GM20431 (cell line): Measurements from ENCODE around the gene LSM3.

Experiments
- in situ Hi-C: fragments of 300-500 bp; cut with MseI, MboI; formaldehyde crosslinking; loops from one replicate; pipeline ENCODE4 v1.15.0; 2020; ENCODE audit warnings: low sequenced_read_pairs; ENCODE audit not compliant: unreplicated experiment

The LSM3 gene

GRCh38 chr3:14235003-14235911 is 56.6 kb downstream of the LSM3 start:
- in situ Hi-C loops = no loop called here

- in situ Hi-C loops = no loop called here
Observed at GRCh38 chr3:14235912-14236295, 57.3 kb downstream of the LSM3 start.

- in situ Hi-C loops = no loop called here
Observed at GRCh38 chr3:14236902-14237301, 58.3 kb downstream of the LSM3 start.

GRCh38 chr3:14237457-14237856 is 58.8 kb downstream of the LSM3 start:
- in situ Hi-C loops = no loop called here

- in situ Hi-C loops = no loop called here
Observed at GRCh38 chr3:14238356-14238755, 59.7 kb downstream of the LSM3 start.

GRCh38 chr3:14238930-14239329 is 60.3 kb downstream of the LSM3 start:
- in situ Hi-C loops = no loop called here

GRCh38 chr3:14239940-14240339 is 61.3 kb downstream of the LSM3 start:
- in situ Hi-C loops = no loop called here

- in situ Hi-C loops = no loop called here
Observed at GRCh38 chr3:14240366-14240765, 61.7 kb downstream of the LSM3 start.

- in situ Hi-C loops = no loop called here
Observed at GRCh38 chr3:14241716-14242115, 63.1 kb downstream of the LSM3 start.

- in situ Hi-C loops = no loop called here
Observed at GRCh38 chr3:14242490-14243311, 64.1 kb downstream of the LSM3 start.

GRCh38 chr3:14243782-14244181 is 65.2 kb downstream of the LSM3 start:
- in situ Hi-C loops = no loop called here

GRCh38 chr3:14244521-14245247 is 66.1 kb downstream of the LSM3 start:
- in situ Hi-C loops = no loop called here

- in situ Hi-C loops = no loop called here
Observed at GRCh38 chr3:14245248-14245639, 66.6 kb downstream of the LSM3 start.

GRCh38 chr3:14245822-14246221 is 67.2 kb downstream of the LSM3 start:
- in situ Hi-C loops = no loop called here

GRCh38 chr3:14246414-14246813 is 67.8 kb downstream of the LSM3 start:
- in situ Hi-C loops = no loop called here

GRCh38 chr3:14248477-14248848 is 69.8 kb downstream of the LSM3 start:
- in situ Hi-C loops = no loop called here

- in situ Hi-C loops = no loop called here
Observed at GRCh38 chr3:14248849-14249523, 70.4 kb downstream of the LSM3 start.
